ENCODE data around the gene TMEM38B. TPM values are rescaled to one million over a fixed set of nuclear protein-coding genes. Genes with fewer than 3 reads are reported as not detected.
"Not testable (repeated sequence)": the region's sequence is repeated elsewhere in the genome, so short reads cannot be mapped to it uniquely, and the experiment has no call there.

The TMEM38B gene
- total and polyA plus RNA-seq, 2 experiments from 2014 or later: 9.4 to 14.7 TPM

- peaks cover 19% of the 10 kb centered on the region; the same call in 2 of the 3 replicates for H3K36me3 Mint-ChIP-seq (ENCODE audit: low read depth)
- Histone ChIP-seq H3K4me2 (peak overlapping the region; percentile 52; the same call in 1 of the 2 replicates), H3K4me3 (peak overlapping the region; percentile 30; the same call in 1 of the 2 replicates)
- not testable (repeated sequence) for H4K20me1 ChIP-seq (replicated peaks; ENCODE audit: insufficient read depth); H2AFZ ChIP-seq; H3K9me2 ChIP-seq (ENCODE audit: insufficient read depth); H3K4me1 Mint-ChIP-seq; H3K27me3 Mint-ChIP-seq (ENCODE audit: insufficient read depth, low read depth, poor library complexity); H3K36me3 ChIP-seq (ENCODE audit: insufficient read depth); H3K79me2 ChIP-seq (replicated peaks; ENCODE audit: insufficient read depth); H3K27me3 ChIP-seq (ENCODE audit: insufficient read depth); H3F3A ChIP-seq (replicated peaks; ENCODE audit: low read depth); H3K27ac ChIP-seq (ENCODE audit: low read depth); H3K4me1 ChIP-seq (ENCODE audit: insufficient read depth); ATAC-seq
- DNase-seq (ENCODE audit: low spot score): peak; percentile 1
- H3K4me3 Mint-ChIP-seq: peak overlapping the region; percentile 14; the same call in 1 of the 3 replicates
- H3K27ac Mint-ChIP-seq: peak overlapping the region; percentile 89
- H3K9me3 Mint-ChIP-seq: peaks cover 38% of the 10 kb centered on the region
Measured at GRCh38 chr9:105782561-105783494, 88.5 kb downstream of the TMEM38B start.

GRCh38 chr9:105783495-105783872, 89.1 kb downstream of the TMEM38B start:
- not testable (repeated sequence) for DNase-seq (ENCODE audit: low spot score); H3K79me2 ChIP-seq (replicated peaks; ENCODE audit: insufficient read depth); H3K4me1 ChIP-seq (ENCODE audit: insufficient read depth); ATAC-seq; H3K27ac Mint-ChIP-seq; H3K27me3 Mint-ChIP-seq (ENCODE audit: insufficient read depth, low read depth, poor library complexity); H3K9me2 ChIP-seq (ENCODE audit: insufficient read depth); H3K4me1 Mint-ChIP-seq; H3F3A ChIP-seq (replicated peaks; ENCODE audit: low read depth); H3K27me3 ChIP-seq (ENCODE audit: insufficient read depth); H3K27ac ChIP-seq (ENCODE audit: low read depth); H3K4me2 ChIP-seq; H3K4me3 Mint-ChIP-seq; H3K4me3 ChIP-seq; H4K20me1 ChIP-seq (replicated peaks; ENCODE audit: insufficient read depth); H3K36me3 ChIP-seq (ENCODE audit: insufficient read depth); H2AFZ ChIP-seq
- Mint-ChIP-seq H3K9me3 (peaks cover 44% of the 10 kb centered on the region), H3K36me3 (ENCODE audit: low read depth) (peaks cover 19% of the 10 kb centered on the region; the same call in 2 of the 3 replicates)

GRCh38 chr9:105786796-105787195, 92.5 kb downstream of the TMEM38B start:
- H3K9me2 ChIP-seq (ENCODE audit: insufficient read depth); H3K4me1 ChIP-seq (ENCODE audit: insufficient read depth); ATAC-seq; H3K4me3 ChIP-seq; DNase-seq (ENCODE audit: low spot score); H3K27me3 Mint-ChIP-seq (ENCODE audit: insufficient read depth, low read depth, poor library complexity); H3K27me3 ChIP-seq (ENCODE audit: insufficient read depth); H2AFZ ChIP-seq; H3K27ac ChIP-seq (ENCODE audit: low read depth); H3K4me3 Mint-ChIP-seq; H3K27ac Mint-ChIP-seq; H3K79me2 ChIP-seq (replicated peaks; ENCODE audit: insufficient read depth); H3K4me1 Mint-ChIP-seq; H3K36me3 ChIP-seq (ENCODE audit: insufficient read depth); H3F3A ChIP-seq (replicated peaks; ENCODE audit: low read depth); H3K4me2 ChIP-seq; H4K20me1 ChIP-seq (replicated peaks; ENCODE audit: insufficient read depth): not testable (repeated sequence)
- peaks cover 31% of the 10 kb centered on the region for H3K36me3 Mint-ChIP-seq (ENCODE audit: low read depth)
- peaks cover 68% of the 10 kb centered on the region for H3K9me3 Mint-ChIP-seq

DNA sequence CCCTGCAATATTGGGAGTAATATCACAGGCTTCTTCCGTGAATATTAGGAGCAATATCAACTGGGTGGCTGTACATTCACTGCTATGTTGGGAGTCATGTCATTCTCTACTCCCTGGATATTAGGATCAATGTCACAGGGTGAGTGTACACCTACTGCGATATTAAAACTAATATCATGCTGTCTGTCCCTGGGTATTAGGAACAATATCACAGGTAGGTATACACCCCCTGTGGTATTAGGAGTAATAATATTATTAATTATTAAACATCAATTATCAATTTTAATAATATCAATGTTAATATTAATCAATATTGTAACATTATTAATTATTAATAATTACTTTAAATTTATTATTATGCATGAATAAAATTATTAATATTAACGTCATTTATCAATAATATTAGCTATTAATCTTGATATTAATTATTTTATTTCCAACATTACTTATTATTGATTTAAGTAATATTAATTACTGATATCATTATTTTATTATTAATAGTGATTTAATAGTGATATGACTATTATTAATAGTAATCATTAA, 121.9 kb downstream of the TMEM38B start:
- Histone ChIP-seq H3K27me3 (ENCODE audit: insufficient read depth) (no peaks in the 10 kb centered on the region), H3K4me2 (no peak overlapping the region), H3K4me1 (ENCODE audit: insufficient read depth) (no peaks in the 10 kb centered on the region), H3K4me3 (no peak overlapping the region), H3K27ac (ENCODE audit: low read depth) (no peak overlapping the region), H3K36me3 (ENCODE audit: insufficient read depth) (no peaks in the 10 kb centered on the region), H3K9me2 (ENCODE audit: insufficient read depth) (no peaks in the 10 kb centered on the region), H4K20me1 (replicated peaks; ENCODE audit: insufficient read depth) (no peaks in the 10 kb centered on the region), H2AFZ (no peak overlapping the region), H3K79me2 (replicated peaks; ENCODE audit: insufficient read depth) (no peaks in the 10 kb centered on the region), H3F3A (replicated peaks; ENCODE audit: low read depth) (no peaks in the 10 kb centered on the region)
- H3K4me1 Mint-ChIP-seq: no peaks in the 10 kb centered on the region
- DNase-seq (ENCODE audit: low spot score) (no peak), ATAC-seq (no peak)
- no peaks in the 10 kb centered on the region for H3K27me3 Mint-ChIP-seq (ENCODE audit: insufficient read depth, low read depth, poor library complexity)
- H3K27ac Mint-ChIP-seq: no peak overlapping the region
- peaks cover 26% of the 10 kb centered on the region for H3K9me3 Mint-ChIP-seq
- H3K4me3 Mint-ChIP-seq: no peak overlapping the region
- no peaks in the 10 kb centered on the region for H3K36me3 Mint-ChIP-seq (ENCODE audit: low read depth)
- TF ChIP-seq, protein P1, sequence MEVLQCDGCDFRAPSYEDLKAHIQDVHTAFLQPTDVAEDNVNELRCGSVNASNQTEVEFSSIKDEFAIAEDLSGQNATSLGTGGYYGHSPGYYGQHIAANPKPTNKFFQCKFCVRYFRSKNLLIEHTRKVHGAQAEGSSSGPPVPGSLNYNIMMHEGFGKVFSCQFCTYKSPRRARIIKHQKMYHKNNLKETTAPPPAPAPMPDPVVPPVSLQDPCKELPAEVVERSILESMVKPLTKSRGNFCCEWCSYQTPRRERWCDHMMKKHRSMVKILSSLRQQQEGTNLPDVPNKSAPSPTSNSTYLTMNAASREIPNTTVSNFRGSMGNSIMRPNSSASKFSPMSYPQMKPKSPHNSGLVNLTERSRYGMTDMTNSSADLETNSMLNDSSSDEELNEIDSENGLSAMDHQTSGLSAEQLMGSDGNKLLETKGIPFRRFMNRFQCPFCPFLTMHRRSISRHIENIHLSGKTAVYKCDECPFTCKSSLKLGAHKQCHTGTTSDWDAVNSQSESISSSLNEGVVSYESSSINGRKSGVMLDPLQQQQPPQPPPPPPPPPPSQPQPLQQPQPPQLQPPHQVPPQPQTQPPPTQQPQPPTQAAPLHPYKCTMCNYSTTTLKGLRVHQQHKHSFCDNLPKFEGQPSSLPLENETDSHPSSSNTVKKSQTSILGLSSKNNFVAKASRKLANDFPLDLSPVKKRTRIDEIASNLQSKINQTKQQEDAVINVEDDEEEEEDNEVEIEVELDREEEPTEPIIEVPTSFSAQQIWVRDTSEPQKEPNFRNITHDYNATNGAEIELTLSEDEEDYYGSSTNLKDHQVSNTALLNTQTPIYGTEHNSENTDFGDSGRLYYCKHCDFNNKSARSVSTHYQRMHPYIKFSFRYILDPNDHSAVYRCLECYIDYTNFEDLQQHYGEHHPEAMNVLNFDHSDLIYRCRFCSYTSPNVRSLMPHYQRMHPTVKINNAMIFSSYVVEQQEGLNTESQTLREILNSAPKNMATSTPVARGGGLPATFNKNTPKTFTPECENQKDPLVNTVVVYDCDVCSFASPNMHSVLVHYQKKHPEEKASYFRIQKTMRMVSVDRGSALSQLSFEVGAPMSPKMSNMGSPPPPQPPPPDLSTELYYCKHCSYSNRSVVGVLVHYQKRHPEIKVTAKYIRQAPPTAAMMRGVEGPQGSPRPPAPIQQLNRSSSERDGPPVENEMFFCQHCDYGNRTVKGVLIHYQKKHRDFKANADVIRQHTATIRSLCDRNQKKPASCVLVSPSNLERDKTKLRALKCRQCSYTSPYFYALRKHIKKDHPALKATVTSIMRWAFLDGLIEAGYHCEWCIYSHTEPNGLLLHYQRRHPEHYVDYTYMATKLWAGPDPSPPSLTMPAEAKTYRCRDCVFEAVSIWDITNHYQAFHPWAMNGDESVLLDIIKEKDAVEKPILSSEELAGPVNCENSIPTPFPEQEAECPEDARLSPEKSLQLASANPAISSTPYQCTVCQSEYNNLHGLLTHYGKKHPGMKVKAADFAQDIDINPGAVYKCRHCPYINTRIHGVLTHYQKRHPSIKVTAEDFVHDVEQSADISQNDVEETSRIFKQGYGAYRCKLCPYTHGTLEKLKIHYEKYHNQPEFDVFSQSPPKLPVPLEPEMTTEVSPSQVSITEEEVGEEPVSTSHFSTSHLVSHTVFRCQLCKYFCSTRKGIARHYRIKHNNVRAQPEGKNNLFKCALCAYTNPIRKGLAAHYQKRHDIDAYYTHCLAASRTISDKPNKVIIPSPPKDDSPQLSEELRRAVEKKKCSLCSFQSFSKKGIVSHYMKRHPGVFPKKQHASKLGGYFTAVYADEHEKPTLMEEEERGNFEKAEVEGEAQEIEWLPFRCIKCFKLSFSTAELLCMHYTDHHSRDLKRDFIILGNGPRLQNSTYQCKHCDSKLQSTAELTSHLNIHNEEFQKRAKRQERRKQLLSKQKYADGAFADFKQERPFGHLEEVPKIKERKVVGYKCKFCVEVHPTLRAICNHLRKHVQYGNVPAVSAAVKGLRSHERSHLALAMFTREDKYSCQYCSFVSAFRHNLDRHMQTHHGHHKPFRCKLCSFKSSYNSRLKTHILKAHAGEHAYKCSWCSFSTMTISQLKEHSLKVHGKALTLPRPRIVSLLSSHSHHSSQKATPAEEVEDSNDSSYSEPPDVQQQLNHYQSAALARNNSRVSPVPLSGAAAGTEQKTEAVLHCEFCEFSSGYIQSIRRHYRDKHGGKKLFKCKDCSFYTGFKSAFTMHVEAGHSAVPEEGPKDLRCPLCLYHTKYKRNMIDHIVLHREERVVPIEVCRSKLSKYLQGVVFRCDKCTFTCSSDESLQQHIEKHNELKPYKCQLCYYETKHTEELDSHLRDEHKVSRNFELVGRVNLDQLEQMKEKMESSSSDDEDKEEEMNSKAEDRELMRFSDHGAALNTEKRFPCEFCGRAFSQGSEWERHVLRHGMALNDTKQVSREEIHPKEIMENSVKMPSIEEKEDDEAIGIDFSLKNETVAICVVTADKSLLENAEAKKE (CRISPR knock-in tag; IDR thresholded peaks at IDR 0.05): no peak

All from GM23338 (cell line).